ENCODE results near the gene CYP2D6.
"Not testable (repeated sequence)": the region's sequence is repeated elsewhere in the genome, so short reads cannot be mapped to it uniquely, and the experiment has no call there.

The CYP2D6 gene
- total RNA-seq, result 1.1 to 4.3 (median 1.8) reads per million in 4 experiments

DNA sequence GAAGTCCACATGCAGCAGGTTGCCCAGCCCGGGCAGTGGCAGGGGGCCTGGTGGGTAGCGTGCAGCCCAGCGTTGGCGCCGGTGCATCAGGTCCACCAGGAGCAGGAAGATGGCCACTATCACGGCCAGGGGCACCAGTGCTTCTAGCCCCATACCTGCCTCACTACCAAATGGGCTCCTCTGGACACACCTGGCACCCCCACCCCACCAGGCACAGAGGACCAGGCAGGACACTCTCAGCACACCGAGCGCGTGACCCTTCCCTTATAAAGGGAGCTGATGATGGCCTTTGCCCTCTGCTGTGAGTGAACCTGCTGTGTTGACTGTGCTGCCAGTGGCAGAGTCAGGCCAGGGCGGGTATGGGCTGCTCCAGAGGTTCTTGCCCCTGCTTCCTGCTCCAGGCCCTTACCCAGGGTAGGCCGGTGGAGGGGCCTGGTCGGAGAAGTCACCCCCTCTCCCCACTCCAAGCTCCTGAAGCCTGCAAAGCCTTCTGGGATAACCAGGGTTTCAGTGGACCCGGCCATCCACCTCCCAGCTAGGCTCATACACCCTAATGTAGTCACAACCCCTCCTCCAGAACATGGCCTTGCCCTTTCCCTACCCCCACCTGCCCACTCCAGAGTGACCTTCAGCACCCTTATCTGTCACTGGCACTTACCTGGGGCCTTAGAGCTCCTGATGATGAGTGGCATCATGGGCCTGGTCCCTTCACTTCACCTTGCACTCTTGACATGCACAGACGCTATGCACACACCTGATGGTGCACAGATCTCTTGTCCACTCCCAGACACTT, at the start of gene CYP2D6:
Gene CYP2D6, minus strand, starts transcription at position 172 of the 793 bp plus-strand sequence. Its CDS starts 19 bp downstream, at position 153.
- not testable (repeated sequence) for DNase-seq

DNA sequence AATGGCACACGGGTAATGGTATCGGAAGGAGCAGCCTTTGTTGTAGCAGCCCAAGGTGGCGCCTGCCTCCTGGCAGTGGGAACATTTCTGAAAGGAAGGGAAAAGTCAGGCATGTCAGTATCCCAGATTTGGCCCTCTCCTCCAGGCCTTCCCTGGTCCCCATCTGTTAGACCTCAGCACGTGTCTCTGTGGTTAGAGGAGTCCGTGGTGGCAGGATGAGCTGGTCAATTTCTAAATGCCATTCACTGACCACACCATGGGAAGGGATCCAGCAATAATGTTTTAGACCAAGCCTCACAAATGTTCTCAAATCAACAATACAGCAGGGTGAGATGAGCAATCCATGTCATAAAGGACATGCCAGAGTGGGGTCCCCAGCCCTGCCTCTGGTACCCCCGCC, 49.0 kb upstream of the CYP2D6 start:
- DNase-seq, result no peak

- DNase-seq, result no peak
These were observed 48.4 kb upstream of the CYP2D6 start for GRCh38 chr22:42178910-42179519.

- DNase-seq, result no peak
These were observed 47.3 kb upstream of the CYP2D6 start for GRCh38 chr22:42177891-42178336.

DNA sequence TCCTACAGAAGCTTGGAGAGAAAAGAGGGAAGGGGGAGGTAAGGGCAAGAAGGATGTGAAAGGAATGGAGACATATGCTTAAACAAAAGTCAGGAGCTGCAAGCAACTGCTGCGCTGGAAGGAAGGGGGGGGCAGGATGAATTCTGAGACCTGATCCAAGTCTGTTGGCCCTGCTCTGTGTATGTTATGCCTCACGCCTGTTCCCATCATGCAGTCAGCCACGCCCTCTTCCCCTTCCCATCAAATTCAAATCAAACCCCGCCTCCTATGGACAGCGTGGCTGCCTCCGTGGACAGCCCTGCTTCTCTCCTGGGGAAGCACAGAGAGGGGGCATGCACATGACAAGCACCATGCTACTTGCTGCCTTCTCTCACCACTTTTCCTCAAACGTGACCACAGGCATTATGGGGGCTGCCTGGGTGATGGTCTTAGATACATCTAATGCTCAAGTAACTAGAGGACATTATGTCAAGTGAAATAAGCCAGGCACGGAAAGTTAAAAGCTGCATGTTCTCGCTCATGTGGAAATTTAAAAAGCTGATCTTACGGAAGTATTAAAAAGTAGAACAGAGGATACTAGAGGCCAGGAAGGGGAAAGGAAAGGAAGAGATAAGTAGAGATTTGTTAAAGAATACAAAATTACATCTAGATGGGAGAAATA, 45.8 kb upstream of the CYP2D6 start:
- no peak for DNase-seq

DNA sequence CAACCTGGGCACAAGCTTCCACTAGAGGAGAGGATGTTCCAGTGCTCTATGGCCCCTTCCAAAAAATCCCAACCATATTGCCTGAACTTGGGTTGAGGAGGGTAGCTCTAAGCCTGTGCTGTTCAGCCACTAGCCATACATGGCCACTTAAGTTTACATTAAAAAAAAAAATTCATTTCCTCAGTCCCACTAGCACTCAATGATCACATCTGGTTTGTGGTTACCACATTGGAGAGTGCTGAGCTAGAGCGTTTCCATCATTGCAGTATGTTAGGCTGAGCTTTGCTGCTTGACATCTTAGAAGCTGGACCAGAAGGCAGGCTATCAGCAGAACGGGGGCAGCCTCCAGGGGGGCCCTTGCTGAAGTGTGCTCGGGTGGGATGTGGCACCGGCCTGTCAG, 43.5 kb upstream of the CYP2D6 start:
- no peak for DNase-seq

GRCh38 chr22:42173183-42173926, 42.7 kb upstream of the CYP2D6 start:
- no peak for DNase-seq

- DNase-seq, result no peak
These were observed 42.2 kb upstream of the CYP2D6 start for GRCh38 chr22:42172773-42173172.

- DNase-seq, result no peak
These were observed 41.5 kb upstream of the CYP2D6 start for GRCh38 chr22:42171946-42172719.

DNA sequence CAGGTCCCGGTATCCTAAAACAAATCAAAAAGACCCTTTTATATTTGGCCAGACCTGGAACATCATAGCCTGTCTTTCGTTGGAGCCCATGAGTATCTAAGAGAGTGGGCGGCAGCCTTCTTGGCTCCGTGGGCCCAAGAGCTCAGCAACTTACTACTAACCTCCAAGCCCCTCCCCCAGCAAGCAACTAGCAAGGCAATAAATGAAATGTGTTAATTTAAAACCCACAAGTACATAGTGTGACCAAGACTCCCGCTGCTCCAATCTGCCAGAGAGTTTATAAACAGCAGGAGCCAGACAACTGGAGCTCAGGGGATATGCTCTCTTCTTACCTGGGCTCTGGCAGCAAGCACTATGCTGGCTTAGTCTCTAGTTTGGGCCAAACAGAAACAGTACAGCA, 40.8 kb upstream of the CYP2D6 start:
- no peak for DNase-seq

- DNase-seq, result no peak
These were observed 40.3 kb upstream of the CYP2D6 start for GRCh38 chr22:42170946-42171345.

- peak; percentile 53 for DNase-seq
These were observed 38.5 kb upstream of the CYP2D6 start for GRCh38 chr22:42169055-42169469.

DNA sequence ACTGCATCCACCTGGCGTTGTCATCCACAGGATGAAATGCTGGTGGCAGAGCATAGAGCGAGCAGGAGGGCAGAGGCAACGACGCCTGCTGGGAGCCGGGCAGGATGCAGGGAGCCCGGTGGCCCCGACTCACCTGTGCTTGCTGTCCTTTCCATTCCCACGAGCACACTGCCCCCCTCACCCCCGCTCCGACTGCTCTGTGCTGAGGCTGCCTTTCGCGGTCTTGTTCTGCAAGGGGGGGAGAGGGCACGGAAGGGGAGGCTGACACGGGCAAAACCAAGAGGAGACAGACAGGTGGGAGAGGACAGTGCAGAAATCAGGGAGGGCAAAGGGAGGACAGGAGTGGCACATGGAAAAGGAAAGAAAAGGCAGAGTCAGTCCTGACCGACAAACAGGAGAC, 37.9 kb upstream of the CYP2D6 start:
- no peak for DNase-seq

DNA sequence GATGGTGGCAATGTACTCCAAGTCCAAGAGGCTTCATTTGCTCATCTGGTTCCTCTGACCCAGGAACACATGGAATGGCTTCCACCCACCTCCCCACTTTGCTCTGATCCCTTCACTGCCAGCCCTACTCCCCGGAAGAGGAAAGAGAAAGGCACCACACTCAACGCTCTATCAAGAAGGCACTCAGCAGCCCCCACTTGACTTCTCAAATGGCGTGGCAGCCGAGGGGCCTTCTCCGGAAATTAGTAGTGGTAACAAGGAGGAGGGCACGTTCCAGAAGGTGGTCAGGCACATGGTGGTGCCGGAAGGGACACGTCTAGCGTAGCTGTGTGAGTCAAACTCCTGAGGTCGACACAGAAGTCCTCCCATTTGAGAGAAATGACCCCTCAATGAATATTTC, 36.5 kb upstream of the CYP2D6 start:
- DNase-seq, result no peak

DNA sequence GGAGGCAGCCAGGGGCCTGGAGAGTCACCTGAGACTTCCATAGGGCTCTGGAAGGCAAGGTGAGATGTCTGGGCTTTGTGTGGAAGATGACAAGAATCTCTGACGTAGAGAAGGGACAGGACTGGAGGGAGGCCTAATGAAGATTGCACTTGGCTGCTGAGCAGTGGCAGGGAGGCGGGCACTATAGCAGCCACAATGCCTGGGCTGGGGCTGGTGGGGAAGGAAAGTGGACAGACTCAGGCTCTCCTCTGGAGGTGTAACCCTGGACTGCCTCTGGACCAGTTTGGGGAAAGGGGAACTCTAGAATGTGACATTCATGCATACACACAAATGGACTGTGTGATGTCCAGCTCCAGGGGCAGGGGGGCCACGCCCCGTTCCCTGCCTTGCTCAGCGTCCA, 34.3 kb upstream of the CYP2D6 start:
- DNase-seq, result no peak

GRCh38 chr22:42163515-42163914, 32.9 kb upstream of the CYP2D6 start:
- no peak for DNase-seq

GRCh38 chr22:42162728-42163489, 32.3 kb upstream of the CYP2D6 start:
- no peak for DNase-seq

DNA sequence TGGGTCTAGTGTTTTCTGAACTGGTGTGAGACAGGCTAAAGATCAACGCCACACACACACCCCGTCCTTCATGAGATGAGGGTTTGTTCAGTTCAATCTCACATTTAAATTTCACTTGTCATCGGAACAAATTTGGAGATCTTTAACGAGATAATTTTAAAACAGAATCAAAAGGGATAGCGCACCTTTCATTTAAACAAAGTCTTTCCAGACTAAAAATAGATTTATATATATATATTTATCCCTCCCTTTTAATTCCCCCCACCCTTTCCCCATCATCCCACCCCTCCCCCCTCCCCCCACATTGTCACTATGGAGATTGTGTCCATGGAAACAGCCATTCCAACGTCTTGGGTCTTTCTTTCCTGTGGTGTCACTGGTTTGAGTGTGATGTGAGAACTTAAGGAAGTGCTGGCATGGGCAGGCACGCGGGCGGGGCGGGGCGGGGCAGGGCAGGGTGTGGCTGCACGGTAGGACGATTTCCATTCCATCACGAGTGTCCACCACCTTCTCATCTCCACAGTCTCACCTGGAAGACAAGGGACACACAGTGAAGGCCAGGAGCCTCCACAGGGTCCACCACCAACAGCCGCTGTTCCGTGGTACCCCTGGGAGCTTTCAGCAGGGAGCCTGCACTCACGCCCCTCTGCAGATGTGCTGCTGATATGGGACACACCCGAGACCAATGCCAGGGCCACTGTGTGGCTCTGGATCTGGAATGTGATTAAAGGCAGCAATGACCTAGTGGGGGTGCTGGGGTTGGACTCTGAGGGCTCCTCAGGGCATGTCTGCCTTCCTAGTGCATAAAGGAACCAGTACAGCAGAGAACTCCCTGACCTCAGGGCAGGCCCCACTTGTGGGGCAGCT, 30.5 kb upstream of the CYP2D6 start:
- DNase-seq, result no peak

- DNase-seq, result no peak
These were observed 29.6 kb upstream of the CYP2D6 start for GRCh38 chr22:42160251-42160650.

GRCh38 chr22:42158456-42159132, 28.0 kb upstream of the CYP2D6 start:
- DNase-seq, result no peak

All from effector CD8-positive, alpha-beta T cell (primary cell).